ENCODE results near the gene EXOSC2.

Gene EXOSC2

GRCh38 chr9:130666393-130667119 is 27.0 kb upstream of the EXOSC2 start:
- DNase-seq, result no peak
- Histone ChIP-seq H2BK120ac (ENCODE audit: low read depth, low read length) (no peak overlapping the region), H3K79me1 (replicated peaks; ENCODE audit: low read length, poor library complexity, severe bottlenecking) (no peaks in the 10 kb centered on the region), H2BK12ac (ENCODE audit: low read length in 2 of 2) (no peak overlapping the region), H4K91ac (ENCODE audit: low read length) (no peak overlapping the region), H3K4me3 (ENCODE audit: insufficient read depth in 1 of 2, low read depth in 1 of 2, low read length in 2 of 2) (no peak overlapping the region), H3K14ac (ENCODE audit: low read length in 2 of 2) (no peak overlapping the region), H2BK15ac (ENCODE audit: low read depth, poor library complexity, severe bottlenecking) (no peak overlapping the region), H2AFZ (ENCODE audit: low read depth, low read length) (no peak overlapping the region), H3K9me3 (ENCODE audit: control insufficient read depth, low read length) (no peaks in the 10 kb centered on the region), H3K4me1 (ENCODE audit: control insufficient read depth, insufficient read depth, low read depth, low read length) (peaks cover 31% of the 10 kb centered on the region), H3K36me3 (ENCODE audit: control insufficient read depth in 1 of 2, insufficient read depth in 2 of 2, low read depth in 1 of 2, low read length in 2 of 2) (no peaks in the 10 kb centered on the region), H2AK5ac (ENCODE audit: low read length, severe bottlenecking) (no peak overlapping the region), H3K4ac (ENCODE audit: low read depth in 1 of 2, low read length in 2 of 2) (no peak overlapping the region), H3K27me3 (ENCODE audit: control insufficient read depth in 1 of 2, insufficient read depth in 1 of 2, low read length in 2 of 2) (peaks cover 71 to 78% of the 10 kb centered on the region in 2 experiments), H3K18ac (ENCODE audit: low read depth in 1 of 2, low read length in 2 of 2) (no peak overlapping the region), H2BK5ac (ENCODE audit: low read depth, low read length, poor library complexity, severe bottlenecking) (no peak overlapping the region), H4K8ac (ENCODE audit: low read length) (no peak overlapping the region), H3K23ac (ENCODE audit: low read length in 2 of 2) (no peak overlapping the region), H3K4me2 (ENCODE audit: low read length, poor library complexity, severe bottlenecking) (no peak overlapping the region), H3K27ac (ENCODE audit: low read length, poor library complexity, severe bottlenecking) (no peak overlapping the region), H3K9ac (ENCODE audit: low read length) (no peak overlapping the region)
- 7% methylated on average over 52 of the region's 60 CpGs for WGBS

- Histone ChIP-seq H2BK5ac (ENCODE audit: low read depth, low read length, poor library complexity, severe bottlenecking) (no peak overlapping the region), H3K18ac (ENCODE audit: low read depth in 1 of 2, low read length in 2 of 2) (no peak overlapping the region), H3K27ac (ENCODE audit: low read length, poor library complexity, severe bottlenecking) (no peak overlapping the region), H3K9me3 (ENCODE audit: control insufficient read depth, low read length) (no peaks in the 10 kb centered on the region), H4K8ac (ENCODE audit: low read length) (no peak overlapping the region), H3K36me3 (ENCODE audit: control insufficient read depth in 1 of 2, insufficient read depth in 2 of 2, low read depth in 1 of 2, low read length in 2 of 2) (no peaks in the 10 kb centered on the region), H3K4me1 (ENCODE audit: control insufficient read depth, insufficient read depth, low read depth, low read length) (peaks cover 31% of the 10 kb centered on the region), H2AK5ac (ENCODE audit: low read length, severe bottlenecking) (no peak overlapping the region), H3K14ac (ENCODE audit: low read length in 2 of 2) (no peak overlapping the region), H3K4me2 (ENCODE audit: low read length, poor library complexity, severe bottlenecking) (no peak overlapping the region), H3K79me1 (replicated peaks; ENCODE audit: low read length, poor library complexity, severe bottlenecking) (no peaks in the 10 kb centered on the region), H2BK12ac (ENCODE audit: low read length in 2 of 2) (no peak overlapping the region), H3K4ac (ENCODE audit: low read depth in 1 of 2, low read length in 2 of 2) (no peak overlapping the region), H2AFZ (ENCODE audit: low read depth, low read length) (no peak overlapping the region), H3K27me3 (ENCODE audit: control insufficient read depth in 1 of 2, insufficient read depth in 1 of 2, low read length in 2 of 2) (peaks cover 66 to 73% of the 10 kb centered on the region in 2 experiments), H4K91ac (ENCODE audit: low read length) (no peak overlapping the region), H3K23ac (ENCODE audit: low read length in 2 of 2) (no peak overlapping the region), H2BK15ac (ENCODE audit: low read depth, poor library complexity, severe bottlenecking) (no peak overlapping the region), H3K9ac (ENCODE audit: low read length) (no peak overlapping the region), H2BK120ac (ENCODE audit: low read depth, low read length) (no peak overlapping the region), H3K4me3 (ENCODE audit: insufficient read depth in 1 of 2, low read depth in 1 of 2, low read length in 2 of 2) (no peak overlapping the region)
- 36% methylated on average over 4 of the region's 4 CpGs for WGBS
- no peak for DNase-seq
Measured at GRCh38 chr9:130667120-130667435, 26.5 kb upstream of the EXOSC2 start.

- Histone ChIP-seq H2BK15ac (ENCODE audit: low read depth, poor library complexity, severe bottlenecking) (no peak overlapping the region), H4K91ac (ENCODE audit: low read length) (no peak overlapping the region)
- WGBS, result 94% methylated on average over 13 of the region's 13 CpGs
Measured at GRCh38 chr9:130668196-130668595, 25.4 kb upstream of the EXOSC2 start.

GRCh38 chr9:130668659-130669058 is 24.9 kb upstream of the EXOSC2 start:
- H3K4me1 ChIP-seq (ENCODE audit: control insufficient read depth, insufficient read depth, low read depth, low read length), result peaks cover 21% of the 10 kb centered on the region
- H3K36me3 ChIP-seq (ENCODE audit: control insufficient read depth in 1 of 2, insufficient read depth in 2 of 2, low read depth in 1 of 2, low read length in 2 of 2), result no peaks in the 10 kb centered on the region
- no peak overlapping the region for H3K4me3 ChIP-seq (ENCODE audit: insufficient read depth in 1 of 2, low read depth in 1 of 2, low read length in 2 of 2)
- H3K4me2 ChIP-seq (ENCODE audit: low read length, poor library complexity, severe bottlenecking), result no peak overlapping the region
- H2BK5ac ChIP-seq (ENCODE audit: low read depth, low read length, poor library complexity, severe bottlenecking), result no peak overlapping the region
- no peak overlapping the region for H2BK15ac ChIP-seq (ENCODE audit: low read depth, poor library complexity, severe bottlenecking)
- H4K91ac ChIP-seq (ENCODE audit: low read length), result no peak overlapping the region
- H3K4ac ChIP-seq (ENCODE audit: low read depth in 1 of 2, low read length in 2 of 2), result no peak overlapping the region
- H3K27ac ChIP-seq (ENCODE audit: low read length, poor library complexity, severe bottlenecking), result no peak overlapping the region
- no peak overlapping the region for H2AK5ac ChIP-seq (ENCODE audit: low read length, severe bottlenecking)
- H3K18ac ChIP-seq (ENCODE audit: low read depth in 1 of 2, low read length in 2 of 2), result no peak overlapping the region
- peaks cover 50 to 57% of the 10 kb centered on the region in 2 experiments for H3K27me3 ChIP-seq (ENCODE audit: control insufficient read depth in 1 of 2, insufficient read depth in 1 of 2, low read length in 2 of 2)
- no peak overlapping the region for H3K9ac ChIP-seq (ENCODE audit: low read length)
- no peaks in the 10 kb centered on the region for H3K79me1 ChIP-seq (replicated peaks; ENCODE audit: low read length, poor library complexity, severe bottlenecking)
- no peak for DNase-seq
- no peak overlapping the region for H2AFZ ChIP-seq (ENCODE audit: low read depth, low read length)
- H3K9me3 ChIP-seq (ENCODE audit: control insufficient read depth, low read length), result no peaks in the 10 kb centered on the region
- 78% methylated on average over 12 of the region's 12 CpGs for WGBS
- no peak overlapping the region for H4K8ac ChIP-seq (ENCODE audit: low read length)
- H3K23ac ChIP-seq (ENCODE audit: low read length in 2 of 2), result no peak overlapping the region
- no peak overlapping the region for H2BK120ac ChIP-seq (ENCODE audit: low read depth, low read length)
- H3K14ac ChIP-seq (ENCODE audit: low read length in 2 of 2), result no peak overlapping the region
- H2BK12ac ChIP-seq (ENCODE audit: low read length in 2 of 2), result no peak overlapping the region

More at GRCh38 chr9:130668196-130668595, 25.4 kb upstream of the EXOSC2 start:
- no peak overlapping the region for H2AK5ac ChIP-seq (ENCODE audit: low read length, severe bottlenecking)
- no peak overlapping the region for H4K8ac ChIP-seq (ENCODE audit: low read length)
- no peak overlapping the region for H2BK5ac ChIP-seq (ENCODE audit: low read depth, low read length, poor library complexity, severe bottlenecking)
- no peaks in the 10 kb centered on the region for H3K79me1 ChIP-seq (replicated peaks; ENCODE audit: low read length, poor library complexity, severe bottlenecking)
- H3K4ac ChIP-seq (ENCODE audit: low read depth in 1 of 2, low read length in 2 of 2), result no peak overlapping the region
- no peak overlapping the region for H3K27ac ChIP-seq (ENCODE audit: low read length, poor library complexity, severe bottlenecking)
- H2BK12ac ChIP-seq (ENCODE audit: low read length in 2 of 2), result no peak overlapping the region
- H3K4me1 ChIP-seq (ENCODE audit: control insufficient read depth, insufficient read depth, low read depth, low read length), result peaks cover 25% of the 10 kb centered on the region
- H3K27me3 ChIP-seq (ENCODE audit: control insufficient read depth in 1 of 2, insufficient read depth in 1 of 2, low read length in 2 of 2), result peaks cover 54 to 62% of the 10 kb centered on the region in 2 experiments
- H2AFZ ChIP-seq (ENCODE audit: low read depth, low read length), result no peak overlapping the region
- no peaks in the 10 kb centered on the region for H3K36me3 ChIP-seq (ENCODE audit: control insufficient read depth in 1 of 2, insufficient read depth in 2 of 2, low read depth in 1 of 2, low read length in 2 of 2)
- H3K4me2 ChIP-seq (ENCODE audit: low read length, poor library complexity, severe bottlenecking), result no peak overlapping the region
- H3K18ac ChIP-seq (ENCODE audit: low read depth in 1 of 2, low read length in 2 of 2), result no peak overlapping the region
- H2BK120ac ChIP-seq (ENCODE audit: low read depth, low read length), result no peak overlapping the region
- no peak overlapping the region for H3K23ac ChIP-seq (ENCODE audit: low read length in 2 of 2)
- no peak overlapping the region for H3K14ac ChIP-seq (ENCODE audit: low read length in 2 of 2)
- no peak for DNase-seq
- no peak overlapping the region for H3K4me3 ChIP-seq (ENCODE audit: insufficient read depth in 1 of 2, low read depth in 1 of 2, low read length in 2 of 2)
- no peaks in the 10 kb centered on the region for H3K9me3 ChIP-seq (ENCODE audit: control insufficient read depth, low read length)
- no peak overlapping the region for H3K9ac ChIP-seq (ENCODE audit: low read length)

Measured in mesenchymal stem cell (in vitro differentiated cells and primary cell).